Measurements from ENCODE around the gene DIP2B.

Gene DIP2B

DNA sequence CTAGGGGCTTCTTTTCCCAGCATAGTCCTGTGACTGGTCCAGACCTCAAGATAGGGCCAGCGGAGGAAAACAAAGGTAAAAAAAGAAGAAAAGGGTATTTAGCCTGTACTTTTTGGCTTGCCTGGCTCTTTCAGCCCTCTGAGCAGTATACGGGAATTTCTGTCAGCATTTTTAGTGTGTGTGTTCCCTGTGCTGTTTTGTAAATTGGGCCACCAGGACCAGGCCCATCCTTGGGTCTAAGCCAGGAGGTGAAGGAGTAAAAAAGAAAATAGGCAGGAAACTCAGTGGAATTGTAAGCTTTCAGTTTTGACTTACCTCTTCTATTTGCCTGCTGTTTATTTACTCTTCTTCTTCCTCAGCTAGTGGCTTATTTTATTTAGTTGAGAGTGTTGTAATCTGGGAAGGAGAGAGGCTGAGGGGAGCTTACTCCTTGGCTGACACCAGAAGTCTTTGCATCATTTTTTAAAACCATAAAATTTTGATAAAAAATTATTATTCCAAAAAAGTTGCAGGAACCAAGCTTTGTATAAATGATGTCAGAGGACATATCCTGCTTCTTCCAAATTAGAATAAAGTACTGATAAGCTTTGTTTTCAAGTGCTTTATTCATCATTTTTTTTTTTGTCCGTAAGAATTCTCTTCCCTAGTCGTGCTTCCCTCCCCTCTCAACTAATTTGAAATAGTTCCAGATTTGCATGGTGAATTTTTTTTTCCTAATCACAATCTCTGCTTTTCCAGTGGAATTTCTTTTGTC is 63.7 kb downstream of the DIP2B start:
- Histone ChIP-seq H3K27ac (peak overlapping the region; percentile 83), H3K9ac (no peak overlapping the region), H3K79me2 (peaks cover 6% of the 10 kb centered on the region), H2AFZ (peak overlapping the region; percentile 49), H3K4me1 (peaks cover 28% of the 10 kb centered on the region), H3K9me3 (ENCODE audit: control insufficient read depth, low read length) (no peaks in the 10 kb centered on the region), H3K27me3 (ENCODE audit: control insufficient read depth, insufficient read depth, low read length) (no peaks in the 10 kb centered on the region), H3K36me3 (ENCODE audit: control insufficient read depth, insufficient read depth, low read length) (no peaks in the 10 kb centered on the region), H3K4me2 (ENCODE audit: low read length) (peak overlapping the region; percentile 2), H3K4me3 (ENCODE audit: low read depth, low read length) (peak overlapping the region; percentile 0)
- TF ChIP-seq, protein P1, sequence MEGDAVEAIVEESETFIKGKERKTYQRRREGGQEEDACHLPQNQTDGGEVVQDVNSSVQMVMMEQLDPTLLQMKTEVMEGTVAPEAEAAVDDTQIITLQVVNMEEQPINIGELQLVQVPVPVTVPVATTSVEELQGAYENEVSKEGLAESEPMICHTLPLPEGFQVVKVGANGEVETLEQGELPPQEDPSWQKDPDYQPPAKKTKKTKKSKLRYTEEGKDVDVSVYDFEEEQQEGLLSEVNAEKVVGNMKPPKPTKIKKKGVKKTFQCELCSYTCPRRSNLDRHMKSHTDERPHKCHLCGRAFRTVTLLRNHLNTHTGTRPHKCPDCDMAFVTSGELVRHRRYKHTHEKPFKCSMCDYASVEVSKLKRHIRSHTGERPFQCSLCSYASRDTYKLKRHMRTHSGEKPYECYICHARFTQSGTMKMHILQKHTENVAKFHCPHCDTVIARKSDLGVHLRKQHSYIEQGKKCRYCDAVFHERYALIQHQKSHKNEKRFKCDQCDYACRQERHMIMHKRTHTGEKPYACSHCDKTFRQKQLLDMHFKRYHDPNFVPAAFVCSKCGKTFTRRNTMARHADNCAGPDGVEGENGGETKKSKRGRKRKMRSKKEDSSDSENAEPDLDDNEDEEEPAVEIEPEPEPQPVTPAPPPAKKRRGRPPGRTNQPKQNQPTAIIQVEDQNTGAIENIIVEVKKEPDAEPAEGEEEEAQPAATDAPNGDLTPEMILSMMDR (IDR thresholded peaks at IDR 0.05): no peak

DNA sequence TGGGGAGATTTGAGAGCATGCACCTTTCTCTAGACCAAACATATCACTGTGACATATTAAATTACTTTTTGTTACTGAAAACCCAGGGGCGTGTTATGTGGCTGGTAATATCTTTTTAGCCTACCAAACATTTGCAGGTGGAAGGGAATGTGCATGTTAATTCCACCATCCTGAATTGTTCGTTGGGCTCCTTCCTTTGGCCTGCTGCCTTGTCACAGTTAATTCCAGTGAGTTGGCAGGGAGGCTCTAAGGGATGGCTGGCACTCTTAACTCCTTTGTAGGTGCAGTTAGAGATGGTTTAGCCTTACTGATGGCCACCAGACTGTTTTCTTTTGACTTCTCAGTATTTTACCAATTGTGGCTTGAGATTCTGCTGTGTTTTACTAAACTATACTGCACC is 64.5 kb downstream of the DIP2B start:
- Histone ChIP-seq H3K4me2 (ENCODE audit: low read length) (peak overlapping the region; percentile 6), H3K27ac (peak overlapping the region; percentile 83), H3K4me1 (peaks cover 30% of the 10 kb centered on the region), H3K27me3 (ENCODE audit: control insufficient read depth, insufficient read depth, low read length) (no peaks in the 10 kb centered on the region), H3K79me2 (peaks cover 6% of the 10 kb centered on the region), H3K9me3 (ENCODE audit: control insufficient read depth, low read length) (no peaks in the 10 kb centered on the region), H2AFZ (no peak overlapping the region), H3K9ac (no peak overlapping the region), H3K4me3 (ENCODE audit: low read depth, low read length) (no peak overlapping the region), H3K36me3 (ENCODE audit: control insufficient read depth, insufficient read depth, low read length) (no peaks in the 10 kb centered on the region)
- TF ChIP-seq, protein P1 (IDR thresholded peaks at IDR 0.05): no peak

DNA sequence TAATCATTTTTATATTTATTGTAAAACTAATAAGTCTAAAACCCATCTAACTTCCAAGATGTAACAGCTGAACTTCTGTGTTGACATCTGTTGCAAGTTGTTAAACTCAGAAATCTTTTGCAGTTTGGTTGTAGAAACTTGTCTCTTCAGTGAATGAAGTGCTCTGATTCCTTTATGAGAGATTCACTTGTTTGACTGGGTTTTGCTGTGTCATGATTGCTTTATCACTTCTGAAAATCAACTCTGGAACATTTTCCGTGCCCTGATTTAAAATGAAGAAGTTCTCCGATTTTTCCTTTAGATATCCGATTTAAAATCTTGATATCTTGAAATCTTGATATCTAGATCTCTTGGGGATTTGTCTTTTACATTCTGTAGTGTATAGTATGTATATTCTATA is 65.1 kb downstream of the DIP2B start:
- Histone ChIP-seq H3K27ac (peak overlapping the region; percentile 45), H3K4me1 (peaks cover 36% of the 10 kb centered on the region), H3K27me3 (ENCODE audit: control insufficient read depth, insufficient read depth, low read length) (no peaks in the 10 kb centered on the region), H3K9me3 (ENCODE audit: control insufficient read depth, low read length) (no peaks in the 10 kb centered on the region), H3K36me3 (ENCODE audit: control insufficient read depth, insufficient read depth, low read length) (no peaks in the 10 kb centered on the region), H3K9ac (no peak overlapping the region), H3K79me2 (peaks cover 6% of the 10 kb centered on the region), H3K4me3 (ENCODE audit: low read depth, low read length) (no peak overlapping the region), H3K4me2 (ENCODE audit: low read length) (peak overlapping the region; percentile 12), H2AFZ (no peak overlapping the region)
- TF ChIP-seq, protein P1 (IDR thresholded peaks at IDR 0.05): no peak

DNA sequence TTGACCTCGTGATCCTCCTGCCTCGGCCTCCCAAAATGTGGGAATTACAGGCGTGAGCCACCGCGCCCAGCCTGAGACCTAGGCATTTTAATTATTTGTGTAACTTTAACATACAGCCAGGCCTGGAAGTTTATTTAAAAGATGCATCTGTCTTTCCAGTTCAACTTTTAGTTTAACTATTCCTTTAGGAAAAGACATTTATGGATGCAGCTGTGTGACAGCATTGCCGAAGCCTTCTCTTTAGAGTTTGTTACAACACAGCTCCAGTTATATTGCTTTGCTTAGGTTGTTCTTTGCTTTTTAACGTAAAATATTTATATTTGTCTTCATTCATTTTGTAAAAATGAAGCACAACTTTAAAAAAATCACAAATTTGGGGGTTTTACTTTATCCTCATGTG is 67.0 kb downstream of the DIP2B start:
- TF ChIP-seq, protein P1 (IDR thresholded peaks at IDR 0.05): no peak
- Histone ChIP-seq H3K4me1 (peaks cover 41% of the 10 kb centered on the region), H3K27ac (peak overlapping the region; percentile 71), H3K36me3 (ENCODE audit: control insufficient read depth, insufficient read depth, low read length) (no peaks in the 10 kb centered on the region), H2AFZ (no peak overlapping the region), H3K4me3 (ENCODE audit: low read depth, low read length) (no peak overlapping the region), H3K27me3 (ENCODE audit: control insufficient read depth, insufficient read depth, low read length) (no peaks in the 10 kb centered on the region), H3K79me2 (peaks cover 6% of the 10 kb centered on the region), H3K4me2 (ENCODE audit: low read length) (peak overlapping the region; percentile 34), H3K9ac (no peak overlapping the region), H3K9me3 (ENCODE audit: control insufficient read depth, low read length) (no peaks in the 10 kb centered on the region)

DNA sequence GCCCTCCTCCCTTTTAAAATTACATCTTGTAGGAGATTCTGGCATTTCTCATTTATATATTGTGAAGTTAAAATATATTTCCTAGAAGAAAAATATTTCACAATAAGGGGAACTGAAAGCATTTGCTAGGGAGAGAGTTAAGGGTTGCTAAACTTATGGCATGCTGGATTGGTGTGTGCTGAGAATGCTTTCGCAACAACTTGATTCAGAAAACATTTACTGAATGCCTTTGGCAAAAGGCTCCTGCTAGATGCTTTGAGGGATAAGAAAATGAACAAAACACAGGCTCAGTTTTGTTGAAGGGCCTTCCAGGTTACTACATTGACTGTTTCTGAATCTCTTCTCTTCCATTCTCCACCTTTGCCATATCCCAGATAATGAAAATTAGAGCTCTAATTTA is 67.5 kb downstream of the DIP2B start:
- Histone ChIP-seq H3K36me3 (ENCODE audit: control insufficient read depth, insufficient read depth, low read length) (no peaks in the 10 kb centered on the region), H3K27me3 (ENCODE audit: control insufficient read depth, insufficient read depth, low read length) (no peaks in the 10 kb centered on the region), H3K4me3 (ENCODE audit: low read depth, low read length) (no peak overlapping the region), H2AFZ (peak overlapping the region; percentile 12), H3K79me2 (peaks cover 8% of the 10 kb centered on the region), H3K4me2 (ENCODE audit: low read length) (peak overlapping the region; percentile 34), H3K27ac (peak overlapping the region; percentile 71), H3K9me3 (ENCODE audit: control insufficient read depth, low read length) (no peaks in the 10 kb centered on the region), H3K4me1 (peaks cover 41% of the 10 kb centered on the region), H3K9ac (no peak overlapping the region)
- TF ChIP-seq, protein P1 (IDR thresholded peaks at IDR 0.05): no peak

Measured in parathyroid adenoma (tissue), 2 donors.